Heart right ventricle (tissue), 16 donors: ENCODE results near the gene KIF6. TPM values are rescaled to one million over a fixed set of nuclear protein-coding genes. Genes with fewer than 3 reads are reported as not detected.

Source experiments
- ATAC-seq, 8 donors: fragments of 200-7000 bp; cut with Tn5 transposase; one replicate each; pipeline ENCODE4 v1.9.1; 2020; ENCODE audit warnings: mild to moderate bottlenecking in 8 of 8, moderate library complexity in 8 of 8, moderate number of reproducible peaks in 1 of 8
- DNase-seq, 2 donors: peaks; one replicate each; pipeline ENCODE4 v3.0.0-alpha.2; 2020
- H3K27ac ChIP-seq, 10 donors: fragments of 200-600 bp; sonication (generic) in 2 of 10; one replicate each; pipeline versions ENCODE4 v1.5.0 to v1.8.0; 2020 to 2022; ENCODE audit warnings: mild to moderate bottlenecking in 3 of 10
- H3K27me3 ChIP-seq, 7 donors: fragments of 200-600 bp; one replicate each; pipeline ENCODE4 v1.8.0; 2021 to 2022; ENCODE audit warnings: mild to moderate bottlenecking in 2 of 7
- H3K36me3 ChIP-seq, 9 donors: fragments of 200-600 bp; sonication (generic) in 1 of 9; one replicate each; pipeline versions ENCODE4 v1.5.0 to v1.8.0; 2020 to 2022; ENCODE audit warnings: mild to moderate bottlenecking in 2 of 9
- H3K4me1 ChIP-seq, 9 donors: fragments of 200-600 bp; sonication (generic) in 1 of 9; one replicate each; pipeline versions ENCODE4 v1.5.0 to v1.8.0; 2020 to 2022; ENCODE audit warnings: mild to moderate bottlenecking in 4 of 9
- H3K4me3 ChIP-seq, 10 donors: fragments of 200-600 bp; sonication (generic) in 2 of 10; one replicate each; pipeline versions ENCODE4 v1.5.0 to v1.8.0; 2020 to 2022; ENCODE audit warnings: mild to moderate bottlenecking in 7 of 10, moderate library complexity in 2 of 10
- H3K9me3 ChIP-seq, 11 donors: fragments of 200-600 bp in 10 of 11; sonication (generic) in 2 of 11; one replicate each; pipeline versions ENCODE4 v1.5.0 to v1.8.0; 2013 to 2022; ENCODE audit warnings: mild to moderate bottlenecking in 2 of 11, control low read depth in 1 of 11, moderate library complexity in 1 of 11
- WGBS, 2 donors: extraction: QIAGEN DNeasy Blood & Tissue Kit; methylation state at CpG; one replicate each; pipeline ENCODE4 v1.1.7; 2013; ENCODE audit warnings: inconsistent platforms in 1 of 2; 5-methylcytosine and 5-hydroxymethylcytosine counted together
- intact Hi-C, 10 donors: fragments of 100-400 bp; cut with DNase I; formaldehyde crosslinking; loops; one replicate each; pipeline versions ENCODE4 v1.11.1 to v1.14.2; 2022
- polyA plus RNA-seq, 2 donors: library from polyadenylated mRNA; stranded (reverse); fragments of 200-250 nt; gene quantifications; one replicate each; pipeline ENCODE4 v1.2.3, GENCODE V29; 2013
- total RNA-seq, 10 donors: library from RNA; stranded (reverse); fragmentation: NEBNext Ultra II Directional in 3 of 10; extraction: Animal tissue kit (Norgen Biotek cat#: 25700) in 3 of 10; gene quantifications; one replicate each; pipeline versions ENCODE4 v1.2.1 to v1.2.4, GENCODE V29; 2021 to 2023
- TF ChIP-seq, protein P1 (sequence below), 9 donors: fragments of 200-600 bp; sonication (generic) in 2 of 9; IDR thresholded peaks; one replicate each; pipeline versions ENCODE4 v1.5.0 to v1.8.0; 2021 to 2022; ENCODE audit warnings: antibody characterized with exemption in 9 of 9, mild to moderate bottlenecking in 5 of 9, moderate library complexity in 1 of 9
- donor health status: Arrhythmogenic right ventricular cardiomyopathy.
- donor health status: ischemic (EF 13 %, LVEDD 7.1; RV severe dilation, severe dysfunction).
- donor health status: healthy with polysubstance abuse.
- donor health status: DM: no; HTN: yes; CAD: no.
- donor health status: DM: no; HTN: no; CAD: no.
- donor health status: ischemic (EF 25% LVEDD 6.9; RV normal size, moderate dysfunction).
- donor health status: ischemic (EF 25% LVEDD 5.7; RV mildly dilated, moderate dysfunction).
- donor health status: healthy.
- donor health status: DM: yes; HTN: yes; CAD: no.
- donor health status: Ischemic cardiomyopathy.
- donor health status: ischemic (EF 35%, LVEDD 5.7; RV mildly dilated, moderate dysfunction).
- donor health status: nonischemic (EF 11% LVEDD 7.7; RV severe dilation, severe dysfunction).
- donor health status: DM: yes; HTN: yes; CAD: no.
- donor health status: PGD.
- donor health status: ischemic (EF 29% LVEDD 5.4; RV normal size, mild dysfunction).
- donor health status: nonischemic (EF 23%, LVEDD 6.1; RV moderate dilation, normal function).

KIF6 gene
- total and polyA plus RNA-seq, 12 donors: 0.01 to 1.6 (median 0.45) TPM; not detected in 2

DNA sequence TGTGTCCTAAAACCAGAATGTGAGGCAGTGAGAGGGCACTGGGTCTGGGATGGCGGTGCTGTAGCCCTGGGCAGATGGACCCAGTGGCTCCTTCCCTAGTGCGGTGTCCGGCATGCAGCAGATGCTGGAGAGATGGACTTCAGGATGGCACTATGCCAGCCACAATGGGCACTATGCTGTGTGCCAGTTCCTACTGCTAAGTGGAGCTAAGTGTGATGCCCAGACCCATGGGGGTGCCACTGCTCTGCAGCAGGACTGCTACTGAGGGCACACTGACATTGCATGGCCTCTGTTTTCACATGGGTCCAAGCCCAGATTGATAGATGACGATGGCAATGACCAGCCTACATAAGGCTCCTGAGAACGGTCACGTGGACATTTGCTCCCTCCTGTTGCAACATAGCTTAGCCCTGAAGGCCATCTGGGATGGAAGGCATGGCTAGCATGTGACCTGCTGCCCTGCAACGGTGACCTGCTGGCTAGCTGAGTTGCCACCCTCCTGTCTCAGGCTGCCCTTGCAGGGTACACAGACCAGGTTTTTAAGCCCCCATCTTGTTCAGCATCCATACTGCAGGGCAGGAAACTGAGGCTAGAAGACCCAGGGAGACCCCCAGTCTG, 371.4 kb downstream of the KIF6 start:
- DNase-seq (no peak), ATAC-seq (peak in 2 of 8 donors; percentile 23 to 24)
- H3K9me3 ChIP-seq: no peaks in the 10 kb centered on the region
- peaks cover 0 to 7% (median 0%) of the 10 kb centered on the region in 9 donors for H3K4me1 ChIP-seq
- peaks cover 0 to 3% (median 0%) of the 10 kb centered on the region in 7 donors for H3K27me3 ChIP-seq
- intact Hi-C loops: loop anchor here in 2 of 10 donors (10.0 kb wide), 2 partner anchors 951 to 1671 kb away; no protein-coding TSS in a partner anchor
- no peak overlapping the region for H3K4me3 ChIP-seq
- no peaks in the 10 kb centered on the region for H3K36me3 ChIP-seq
- H3K27ac ChIP-seq: no peak overlapping the region
- TF ChIP-seq, protein P1, sequence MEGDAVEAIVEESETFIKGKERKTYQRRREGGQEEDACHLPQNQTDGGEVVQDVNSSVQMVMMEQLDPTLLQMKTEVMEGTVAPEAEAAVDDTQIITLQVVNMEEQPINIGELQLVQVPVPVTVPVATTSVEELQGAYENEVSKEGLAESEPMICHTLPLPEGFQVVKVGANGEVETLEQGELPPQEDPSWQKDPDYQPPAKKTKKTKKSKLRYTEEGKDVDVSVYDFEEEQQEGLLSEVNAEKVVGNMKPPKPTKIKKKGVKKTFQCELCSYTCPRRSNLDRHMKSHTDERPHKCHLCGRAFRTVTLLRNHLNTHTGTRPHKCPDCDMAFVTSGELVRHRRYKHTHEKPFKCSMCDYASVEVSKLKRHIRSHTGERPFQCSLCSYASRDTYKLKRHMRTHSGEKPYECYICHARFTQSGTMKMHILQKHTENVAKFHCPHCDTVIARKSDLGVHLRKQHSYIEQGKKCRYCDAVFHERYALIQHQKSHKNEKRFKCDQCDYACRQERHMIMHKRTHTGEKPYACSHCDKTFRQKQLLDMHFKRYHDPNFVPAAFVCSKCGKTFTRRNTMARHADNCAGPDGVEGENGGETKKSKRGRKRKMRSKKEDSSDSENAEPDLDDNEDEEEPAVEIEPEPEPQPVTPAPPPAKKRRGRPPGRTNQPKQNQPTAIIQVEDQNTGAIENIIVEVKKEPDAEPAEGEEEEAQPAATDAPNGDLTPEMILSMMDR (IDR thresholded peaks at IDR 0.05): no peak
- 86 to 93% methylated on average over 7 of the region's 7 CpGs for WGBS, 2 donors

- ATAC-seq: no peak
- Histone ChIP-seq H3K9me3 (no peaks in the 10 kb centered on the region), H3K27ac (no peak overlapping the region), H3K4me1 (no peaks in the 10 kb centered on the region), H3K4me3 (no peak overlapping the region), H3K36me3 (no peaks in the 10 kb centered on the region), H3K27me3 (peaks cover 0 to 3% (median 0%) of the 10 kb centered on the region in 7 donors)
- no peak for DNase-seq
- intact Hi-C loops: loop anchor here in 2 of 10 donors (10.0 kb wide), 2 partner anchors 954 to 1674 kb away; no protein-coding TSS in a partner anchor
- 83 to 86% methylated on average over 13 of the region's 13 CpGs for WGBS, 2 donors
- TF ChIP-seq, protein P1 (IDR thresholded peaks at IDR 0.05): no peak
Measured at GRCh38 chr6:39350723-39351505, 374.3 kb downstream of the KIF6 start.

DNA sequence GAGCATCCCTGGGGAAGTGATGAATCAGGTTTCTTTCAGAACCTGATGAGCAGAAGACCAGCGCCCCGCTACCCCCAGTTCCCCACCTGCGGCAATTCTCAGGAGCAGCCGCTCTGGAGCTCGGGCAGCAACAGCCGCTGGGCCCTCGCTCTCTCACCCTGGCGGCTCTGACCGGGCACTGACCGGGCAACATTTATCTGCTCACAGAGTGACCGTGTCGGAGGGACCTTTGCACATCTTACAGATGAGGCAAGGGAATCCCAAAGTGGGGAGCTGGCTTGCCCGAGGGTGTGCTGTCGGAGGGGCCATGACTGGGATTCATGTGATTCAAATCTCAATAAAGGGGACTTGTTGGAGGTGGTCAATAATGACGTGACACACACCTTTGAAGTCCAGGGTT, 376.5 kb downstream of the KIF6 start:
- H3K27ac ChIP-seq: no peak overlapping the region
- no peak for ATAC-seq
- H3K36me3 ChIP-seq: no peaks in the 10 kb centered on the region
- DNase-seq: no peak
- no peak overlapping the region for H3K4me3 ChIP-seq
- H3K4me1 ChIP-seq: peaks cover 0 to 2% (median 0%) of the 10 kb centered on the region in 9 donors
- no peaks in the 10 kb centered on the region for H3K27me3 ChIP-seq
- 92% methylated on average over 15 of the region's 15 CpGs for WGBS, 2 donors
- intact Hi-C loops: loop anchor here in 3 of 10 donors (5.0 to 10.0 kb wide), 3 partner anchors 956 to 1676 kb away; no protein-coding TSS in a partner anchor
- TF ChIP-seq, protein P1 (IDR thresholded peaks at IDR 0.05): no peak
- no peaks in the 10 kb centered on the region for H3K9me3 ChIP-seq

DNA sequence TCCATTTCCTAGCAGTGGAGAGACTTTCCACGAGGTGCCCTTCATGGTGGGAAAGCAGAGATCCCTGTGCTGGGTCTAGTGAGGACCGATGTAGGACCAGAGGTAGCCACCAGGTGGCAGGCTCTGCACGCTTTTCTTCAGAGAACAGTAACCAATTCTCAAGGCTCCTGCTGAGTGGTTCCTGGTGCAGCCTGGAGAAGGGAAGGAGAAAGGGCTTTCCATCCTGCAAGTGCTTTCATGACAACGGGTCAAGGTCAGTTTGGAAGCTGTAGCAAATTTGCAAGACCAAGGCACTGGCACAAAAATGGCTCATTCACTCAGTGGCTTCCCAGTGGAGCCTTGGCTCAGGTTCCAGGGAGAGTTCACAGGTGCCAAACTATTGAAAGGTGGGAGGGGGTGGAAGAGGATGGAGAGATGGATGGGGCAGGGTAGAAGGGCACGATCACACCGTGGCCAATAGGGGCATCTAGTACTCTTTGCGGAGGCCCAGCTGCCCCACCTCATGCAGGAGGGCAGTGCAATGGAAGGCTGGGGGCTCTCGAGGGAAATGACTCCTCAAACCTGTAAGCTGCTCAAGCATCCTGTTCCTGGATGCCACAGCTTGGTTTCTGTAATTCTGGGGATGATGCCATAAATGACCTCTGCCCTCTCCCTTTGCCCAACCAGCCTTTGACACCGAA, 377.2 kb downstream of the KIF6 start:
- peak; percentile 45 to 79 (median 72) for ATAC-seq
- intact Hi-C loops: loop anchor here in 3 of 10 donors (5.0 to 10.0 kb wide), 3 partner anchors 957 to 1677 kb away; no protein-coding TSS in a partner anchor

More for the DNA sequence above, 377.2 kb downstream of the KIF6 start:
- no peak overlapping the region for H3K4me3 ChIP-seq
- 37 to 38% methylated on average over 9 of the region's 9 CpGs for WGBS, 2 donors
- peaks cover 0 to 8% (median 0%) of the 10 kb centered on the region in 9 donors for H3K4me1 ChIP-seq
- no peak overlapping the region for H3K27ac ChIP-seq
- no peaks in the 10 kb centered on the region for H3K36me3 ChIP-seq
- TF ChIP-seq, protein P1 (IDR thresholded peaks at IDR 0.05): peak; percentile 64 to 93 (median 89)
- DNase-seq: peak; percentile 63 to 70
- H3K27me3 ChIP-seq: no peaks in the 10 kb centered on the region
- no peaks in the 10 kb centered on the region for H3K9me3 ChIP-seq
